OCI-LY7 (cell line): ENCODE results near the gene TDRD7. TPM values are rescaled to one million over a fixed set of nuclear protein-coding genes. Genes with fewer than 3 reads are reported as not detected.

Experiments
- BruUV-seq: library from RNA; stranded (reverse); fragments of 400-500 nt; replicated peaks from 2 replicates; lab custom pipeline; 2021; lab: Mats Ljungman, UMichigan
- CTCF ChIA-PET: fragments of 300-600 bp; sonication (Branson Sonifier 250); formaldehyde crosslinking; loops from one replicate; lab custom pipeline; 2022; ENCODE audit warnings: antibody characterized with exemption; ENCODE audit not compliant: unreplicated experiment; lab: Charles Lee
- POLR2A ChIA-PET: fragments of 300-600 bp; sonication (Branson Sonifier 250); formaldehyde crosslinking; loops from one replicate; lab custom pipeline; 2022; ENCODE audit warnings: antibody characterized with exemption; lab: Charles Lee
- DNase-seq: peaks from one replicate; pipeline ENCODE4 v3.0.0-alpha.2; 2015; ENCODE audit warnings: low spot score
- H2AFZ ChIP-seq: fragments of 200-600 bp; sonication (generic), shearing (Covaris generic); 2 replicates; pipeline ENCODE4 v1.6.1; 2014; ENCODE audit warnings: mild to moderate bottlenecking, antibody characterized with exemption, low read length, moderate library complexity
- H3K27ac ChIP-seq: fragments of 200-600 bp; sonication (generic); 2 replicates; pipeline ENCODE4 v1.5.1; 2014; ENCODE audit warnings: mixed run types, low read depth, mild to moderate bottlenecking, moderate library complexity, low read length, inconsistent platforms; ENCODE audit not compliant: poor library complexity, severe bottlenecking
- H3K36me3 ChIP-seq: fragments of 200-600 bp; sonication (generic); 2 replicates; pipeline ENCODE4 v1.6.1; 2014; ENCODE audit warnings: mild to moderate bottlenecking, antibody characterized with exemption, low read length, moderate library complexity, mixed read lengths; ENCODE audit not compliant: insufficient read depth
- H3K4me1 ChIP-seq: fragments of 200-600 bp; sonication (generic); 2 replicates; pipeline ENCODE4 v1.5.1; 2014; ENCODE audit warnings: mild to moderate bottlenecking, low read length; ENCODE audit not compliant: insufficient read depth, poor library complexity, severe bottlenecking
- H3K4me2 ChIP-seq: fragments of 200-600 bp; sonication (generic); 2 replicates; pipeline ENCODE4 v1.6.1; 2014; ENCODE audit warnings: mild to moderate bottlenecking, low read length
- H3K4me3 ChIP-seq: fragments of 200-600 bp; sonication (generic); 2 replicates; pipeline ENCODE4 v1.5.1; 2014; ENCODE audit warnings: mild to moderate bottlenecking, low read depth, low read length; ENCODE audit not compliant: poor library complexity, severe bottlenecking
- H3K79me2 ChIP-seq: fragments of 200-600 bp; sonication (generic); 2 replicates; pipeline ENCODE4 v1.6.1; 2016; ENCODE audit warnings: low read depth, mild to moderate bottlenecking, low read length, moderate library complexity, mixed read lengths; ENCODE audit not compliant: insufficient read depth
- H3K9me2 ChIP-seq: fragments of 200-600 bp; sonication (generic); 2 replicates; pipeline ENCODE4 v1.6.1; 2016; ENCODE audit warnings: mild to moderate bottlenecking, low read length, mixed read lengths; ENCODE audit not compliant: insufficient read depth
- H3K9me3 ChIP-seq: fragments of 200-600 bp; sonication (generic); 2 replicates; pipeline ENCODE4 v1.6.1; 2014; ENCODE audit warnings: mild to moderate bottlenecking, mixed run types, low read length, mixed read lengths
- H4K20me1 ChIP-seq: fragments of 200-600 bp; sonication (generic); 2 replicates; pipeline ENCODE4 v1.6.1; 2014; ENCODE audit warnings: mild to moderate bottlenecking, antibody characterized with exemption, low read length, moderate library complexity, mixed read lengths; ENCODE audit not compliant: insufficient read depth
- EZH2phosphoT487 ChIP-seq: fragments of 200-600 bp; sonication (generic); IDR thresholded peaks from 2 replicates; pipeline ENCODE4 v1.6.1; 2018; ENCODE audit warnings: low read depth, borderline replicate concordance, mild to moderate bottlenecking, mixed run types, antibody characterized with exemption, low read length, moderate library complexity, mixed read lengths
- intact Hi-C: fragments of 100-400 bp; cut with micrococcal nuclease; formaldehyde crosslinking; loops from one replicate; pipeline ENCODE4 v1.10.0; 2022; ENCODE audit not compliant: unreplicated experiment
- total RNA-seq, 2 experiments: library from RNA; depleted of rRNA in 1 of 2; stranded (reverse); fragments of >200 nt in 1 of 2; shearing (Covaris generic) in 1 of 2; gene quantifications; 2 replicates each; pipeline ENCODE4 v1.2.3, GENCODE V29; 2014 to 2022
- TF ChIP-seq, protein P1 (sequence below): fragments of 200-600 bp; sonication (generic); conservative IDR thresholded peaks from 2 replicates; pipeline ENCODE4 v1.5.1; 2014; ENCODE audit warnings: mild to moderate bottlenecking, antibody characterized with exemption, low read length, moderate library complexity, mixed read lengths

The TDRD7 gene
- total RNA-seq, 2 experiments from 2014 or later, result 4.0 to 6.1 TPM

DNA sequence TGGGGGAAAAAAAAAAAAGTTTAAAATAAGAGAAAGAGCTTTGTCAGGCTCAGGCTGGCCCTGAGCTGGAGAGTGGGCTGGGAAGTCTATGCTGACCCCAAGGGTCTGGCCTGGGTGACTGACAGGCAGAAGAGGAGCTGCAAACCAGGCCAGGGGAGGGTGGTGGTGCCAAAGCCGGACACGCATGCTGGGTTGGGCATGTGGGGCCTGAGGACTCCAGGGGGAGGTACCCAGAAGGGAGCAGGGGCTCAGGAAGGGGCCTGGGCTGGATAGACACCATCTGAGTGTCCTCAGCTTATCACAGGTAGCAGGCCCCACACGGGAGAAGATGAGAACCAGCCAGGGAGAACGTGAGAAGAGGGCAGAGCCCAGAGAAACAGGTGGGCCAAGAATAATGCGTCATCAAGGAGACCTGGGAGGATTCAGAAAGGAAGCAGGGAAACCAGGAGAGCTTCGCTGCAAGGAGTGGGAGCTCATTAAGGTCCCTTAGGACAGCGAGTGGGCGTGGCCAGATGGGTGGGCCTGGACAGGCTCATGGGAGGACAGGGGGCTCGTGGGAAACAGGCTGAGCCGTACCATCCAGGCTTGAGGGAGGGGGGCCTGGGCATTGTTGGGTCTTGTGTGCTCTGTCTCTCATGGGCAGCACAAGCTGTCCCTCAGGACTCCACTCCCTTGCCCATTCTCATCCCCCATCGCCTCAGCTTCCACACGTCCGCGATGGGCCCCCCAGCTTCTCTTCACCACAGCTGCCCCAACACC is 105.6 kb downstream of the TDRD7 start:
- H4K20me1 ChIP-seq, result no peaks in the 10 kb centered on the region
- H3K79me2 ChIP-seq, result no peaks in the 10 kb centered on the region
- H2AFZ ChIP-seq, result no peak overlapping the region
- TF ChIP-seq, protein P1, sequence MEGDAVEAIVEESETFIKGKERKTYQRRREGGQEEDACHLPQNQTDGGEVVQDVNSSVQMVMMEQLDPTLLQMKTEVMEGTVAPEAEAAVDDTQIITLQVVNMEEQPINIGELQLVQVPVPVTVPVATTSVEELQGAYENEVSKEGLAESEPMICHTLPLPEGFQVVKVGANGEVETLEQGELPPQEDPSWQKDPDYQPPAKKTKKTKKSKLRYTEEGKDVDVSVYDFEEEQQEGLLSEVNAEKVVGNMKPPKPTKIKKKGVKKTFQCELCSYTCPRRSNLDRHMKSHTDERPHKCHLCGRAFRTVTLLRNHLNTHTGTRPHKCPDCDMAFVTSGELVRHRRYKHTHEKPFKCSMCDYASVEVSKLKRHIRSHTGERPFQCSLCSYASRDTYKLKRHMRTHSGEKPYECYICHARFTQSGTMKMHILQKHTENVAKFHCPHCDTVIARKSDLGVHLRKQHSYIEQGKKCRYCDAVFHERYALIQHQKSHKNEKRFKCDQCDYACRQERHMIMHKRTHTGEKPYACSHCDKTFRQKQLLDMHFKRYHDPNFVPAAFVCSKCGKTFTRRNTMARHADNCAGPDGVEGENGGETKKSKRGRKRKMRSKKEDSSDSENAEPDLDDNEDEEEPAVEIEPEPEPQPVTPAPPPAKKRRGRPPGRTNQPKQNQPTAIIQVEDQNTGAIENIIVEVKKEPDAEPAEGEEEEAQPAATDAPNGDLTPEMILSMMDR, result no peak
- no peak for TF ChIP-seq EZH2phosphoT487
- H3K27ac ChIP-seq, result no peak overlapping the region
- no peak overlapping the region for H3K4me2 ChIP-seq
- ChIA-PET CTCF (no interaction called here), POLR2A (no interaction called here)
- intact Hi-C loops, result no loop called here
- no TSS peak for BruUV-seq
- no peak for DNase-seq
- H3K4me1 ChIP-seq, result no peaks in the 10 kb centered on the region
- H3K9me3 ChIP-seq, result no peaks in the 10 kb centered on the region
- no peaks in the 10 kb centered on the region for H3K36me3 ChIP-seq
- H3K4me3 ChIP-seq, result no peak overlapping the region
- no peaks in the 10 kb centered on the region for H3K9me2 ChIP-seq

DNA sequence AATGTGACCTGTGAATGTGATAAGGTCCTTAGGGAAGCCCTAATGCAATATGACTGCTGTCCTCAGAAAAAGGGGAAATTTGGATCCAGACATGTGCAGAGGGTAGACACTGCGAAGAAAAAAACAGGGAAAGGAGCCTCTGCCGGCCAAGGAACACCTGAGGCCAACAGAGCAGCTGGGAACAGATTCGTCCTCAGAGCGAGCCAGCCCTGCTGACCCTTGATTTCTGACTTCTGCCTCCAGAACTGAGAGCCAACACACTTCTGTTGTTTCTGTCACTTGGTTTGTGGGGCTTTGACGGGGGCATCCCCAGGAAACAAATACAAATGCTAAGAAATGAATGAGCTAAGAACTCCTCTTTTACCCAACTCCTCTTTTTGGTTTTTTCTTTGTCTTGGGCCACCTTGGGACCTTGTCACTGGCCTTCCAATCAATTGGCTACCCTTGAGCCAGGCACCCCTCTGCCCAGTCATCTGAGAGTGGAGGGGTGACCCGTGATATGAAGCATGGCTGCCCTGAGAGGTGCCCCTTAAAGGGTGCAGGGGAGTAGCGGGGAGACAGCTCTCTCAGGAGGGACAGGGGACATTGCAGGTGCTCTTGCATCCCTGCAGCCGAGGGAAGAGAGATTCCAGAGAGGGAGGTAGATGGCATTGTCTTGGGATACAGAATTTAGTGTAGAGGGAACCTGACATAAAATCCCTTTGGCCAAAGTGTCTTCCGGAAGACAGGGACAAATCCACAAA is 106.4 kb downstream of the TDRD7 start:
- Histone ChIP-seq H3K36me3 (no peaks in the 10 kb centered on the region), H3K4me1 (no peaks in the 10 kb centered on the region), H3K79me2 (no peaks in the 10 kb centered on the region), H3K27ac (no peak overlapping the region), H2AFZ (no peak overlapping the region), H3K9me3 (no peaks in the 10 kb centered on the region), H3K9me2 (no peaks in the 10 kb centered on the region), H3K4me3 (no peak overlapping the region), H3K4me2 (no peak overlapping the region), H4K20me1 (no peaks in the 10 kb centered on the region)
- no peak for DNase-seq
- no peak for TF ChIP-seq EZH2phosphoT487
- ChIA-PET CTCF (no interaction called here), POLR2A (no interaction called here)
- intact Hi-C loops, result no loop called here
- BruUV-seq, result no TSS peak

DNA sequence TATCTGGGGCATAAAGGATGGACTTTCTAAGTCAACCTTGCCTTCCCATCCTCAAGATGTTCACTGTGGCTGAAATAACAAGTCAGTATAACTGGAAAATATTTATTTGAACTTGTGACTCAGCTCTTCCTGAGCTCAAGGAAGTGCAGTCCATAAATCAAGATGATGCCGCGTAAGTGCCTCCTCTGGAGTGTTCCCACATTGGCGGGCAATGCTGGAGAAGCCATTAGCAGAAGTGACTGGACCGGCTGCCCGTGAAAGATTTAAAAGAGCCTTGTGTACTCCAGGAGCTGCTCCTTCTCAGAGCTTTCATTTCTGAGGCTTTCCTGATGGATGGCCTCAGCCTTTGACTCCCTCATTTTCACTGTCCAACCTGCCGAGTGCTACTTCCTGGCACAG is 107.0 kb downstream of the TDRD7 start:
- no peaks in the 10 kb centered on the region for H3K9me2 ChIP-seq
- no TSS peak for BruUV-seq
- no peaks in the 10 kb centered on the region for H4K20me1 ChIP-seq
- DNase-seq, result no peak
- H3K4me3 ChIP-seq, result no peak overlapping the region
- no peak overlapping the region for H3K4me2 ChIP-seq
- no peaks in the 10 kb centered on the region for H3K79me2 ChIP-seq
- POLR2A ChIA-PET, result no interaction called here
- no peaks in the 10 kb centered on the region for H3K36me3 ChIP-seq
- no peaks in the 10 kb centered on the region for H3K9me3 ChIP-seq
- no peaks in the 10 kb centered on the region for H3K4me1 ChIP-seq
- intact Hi-C loops, result no loop called here
- TF ChIP-seq EZH2phosphoT487, result no peak
- TF ChIP-seq, protein P1, result no peak
- H3K27ac ChIP-seq, result no peak overlapping the region
- CTCF ChIA-PET, result no interaction called here
- H2AFZ ChIP-seq, result no peak overlapping the region
